HG03025 (cell line): ENCODE results near the gene HS6ST1.
"Not testable (repeated sequence)": the region's sequence is repeated elsewhere in the genome, so short reads cannot be mapped to it uniquely, and the experiment has no call there.

Experiments used
- ATAC-seq: cut with Tn5 transposase; IDR thresholded peaks from one replicate; pipeline ENCODE4 v1.9.1; 2021; ENCODE audit warnings: mild to moderate bottlenecking, moderate library complexity; ENCODE audit not compliant: unreplicated experiment, low FRiP score

Gene HS6ST1

DNA sequence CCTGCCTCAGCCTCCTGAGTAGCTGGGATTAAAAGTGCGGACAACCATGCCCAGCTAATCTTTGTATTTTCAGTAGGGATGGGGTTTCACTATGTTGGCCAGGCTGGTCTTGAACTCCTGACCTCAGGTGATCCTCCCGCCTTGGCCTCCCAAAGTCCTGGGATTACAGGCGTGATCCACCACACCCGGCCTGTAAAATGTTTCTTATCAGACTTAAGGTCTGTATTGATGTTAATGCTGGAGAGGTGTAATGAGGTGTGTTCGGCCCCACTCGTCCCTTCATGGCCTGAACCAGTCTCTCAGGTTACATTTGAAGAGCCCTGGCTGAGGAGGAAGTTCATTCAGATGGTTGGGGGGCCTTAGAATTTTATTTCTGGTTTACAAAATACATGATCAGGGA is 66.6 kb downstream of the HS6ST1 start:
- not testable (repeated sequence) for ATAC-seq

GRCh38 chr2:128250229-128251025 is 68.2 kb downstream of the HS6ST1 start:
- ATAC-seq: no peak

DNA sequence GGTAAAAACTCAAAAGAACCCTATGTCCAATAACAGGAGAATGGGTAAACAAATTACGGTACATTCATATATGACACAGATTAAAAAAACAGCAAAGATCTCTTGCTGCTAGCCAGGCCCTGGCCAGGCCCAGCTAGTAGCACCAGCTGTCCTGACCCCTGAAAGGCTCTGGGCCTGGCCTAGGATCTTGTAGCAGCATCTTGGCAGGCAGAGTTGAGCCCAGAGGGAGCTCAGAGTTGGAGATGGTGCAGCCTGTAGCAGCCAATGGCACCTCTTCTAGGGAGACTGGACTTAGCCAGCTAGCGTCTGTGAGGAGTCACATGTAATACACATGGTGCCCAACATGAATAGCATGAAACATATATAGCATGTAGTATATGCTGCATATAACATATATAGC is 69.1 kb downstream of the HS6ST1 start:
- ATAC-seq: no peak

- ATAC-seq: no peak
These were observed 72.9 kb downstream of the HS6ST1 start for GRCh38 chr2:128245813-128246212.

DNA sequence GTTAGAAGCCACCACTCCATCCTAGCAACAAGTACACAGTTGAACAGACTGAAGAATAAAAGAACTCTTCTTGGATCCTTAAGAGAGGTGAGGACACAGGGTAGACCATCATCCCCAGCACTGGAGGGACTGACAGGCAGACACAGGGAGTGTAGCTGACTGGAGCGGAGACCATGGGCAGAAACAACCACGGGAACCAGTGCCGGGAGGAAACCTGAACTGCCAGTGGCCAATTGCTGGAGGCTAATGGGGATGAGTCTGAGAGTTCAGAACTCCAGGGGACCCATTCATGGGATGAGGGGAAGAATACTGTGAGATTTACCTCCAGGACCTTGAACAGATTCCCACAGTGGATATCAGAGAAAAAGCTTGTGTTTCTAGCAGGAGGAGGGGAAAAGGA is 76.8 kb downstream of the HS6ST1 start:
- no peak for ATAC-seq

- no peak for ATAC-seq
These were observed 80.6 kb downstream of the HS6ST1 start for GRCh38 chr2:128237911-128238697.

DNA sequence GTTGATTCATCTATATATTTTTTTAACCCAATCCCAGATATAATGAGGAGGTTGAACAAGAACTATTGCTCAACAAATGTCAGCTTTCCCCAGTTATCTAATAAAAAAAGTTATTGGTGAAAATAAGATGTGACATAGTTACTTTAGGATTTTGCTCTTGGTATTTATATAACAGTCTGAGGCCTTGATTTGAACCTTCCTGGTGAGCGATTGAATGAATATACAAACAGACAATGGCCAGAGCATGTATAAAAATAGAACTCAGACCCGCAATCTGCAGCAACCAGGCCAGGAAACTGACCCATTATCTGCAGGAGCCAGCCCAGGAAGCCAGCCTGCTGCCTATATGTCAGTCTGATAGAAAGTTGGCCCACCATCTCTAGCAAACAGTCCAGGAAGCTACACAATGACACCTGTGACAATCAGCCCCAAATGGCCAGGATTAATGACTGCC is 81.6 kb downstream of the HS6ST1 start:
- no peak for ATAC-seq

GRCh38 chr2:128236491-128237035 is 82.1 kb downstream of the HS6ST1 start:
- ATAC-seq: no peak

DNA sequence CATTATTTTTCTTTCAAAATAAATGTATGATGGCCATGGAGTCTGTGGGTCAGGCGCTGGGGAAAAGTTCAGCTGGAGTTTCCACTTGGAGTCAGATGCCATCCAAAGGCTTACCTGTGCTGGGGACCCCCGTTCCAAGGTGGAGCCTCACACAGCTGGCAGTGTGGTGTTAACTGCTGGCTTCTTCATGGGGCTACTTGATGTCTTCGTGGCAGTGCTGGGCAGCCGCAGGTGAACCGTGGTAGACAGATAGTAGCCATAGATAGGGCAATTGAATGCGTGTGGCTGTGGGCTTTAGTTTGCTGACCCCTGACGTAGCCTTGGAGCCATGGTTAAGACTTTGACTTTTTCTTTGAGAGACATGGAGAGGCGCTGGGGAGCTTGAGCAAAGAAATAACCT is 83.1 kb downstream of the HS6ST1 start:
- no peak for ATAC-seq

GRCh38 chr2:128234613-128235012 is 84.1 kb downstream of the HS6ST1 start:
- ATAC-seq: no peak

DNA sequence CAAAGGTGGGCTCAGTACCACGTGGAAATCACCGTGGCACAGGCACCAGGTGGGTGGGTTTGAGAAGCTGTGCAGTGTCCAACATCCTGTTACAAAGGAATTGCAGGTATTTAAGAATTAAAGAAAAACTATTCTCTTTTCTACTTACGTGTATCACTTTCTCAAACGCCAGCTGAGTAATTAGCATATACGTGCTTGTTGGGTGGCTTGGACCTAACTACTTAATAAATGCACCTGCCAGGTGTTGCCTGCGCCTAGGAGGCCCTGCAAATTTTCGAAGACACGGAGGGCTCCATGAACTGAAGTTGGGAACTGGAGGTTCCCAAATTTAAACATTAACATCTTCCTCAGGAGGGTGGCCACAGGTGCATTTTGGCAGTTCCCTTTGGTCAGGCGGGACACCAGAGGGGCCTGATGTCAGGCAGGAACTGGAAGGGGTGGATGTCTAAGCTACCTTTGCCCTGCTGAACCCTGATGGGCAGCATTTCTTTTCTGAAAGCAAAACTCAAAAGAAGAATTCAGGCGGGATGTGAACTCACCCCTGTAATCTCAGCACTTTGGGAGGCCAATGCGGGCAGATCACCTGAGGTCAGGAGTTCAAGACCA is 84.8 kb downstream of the HS6ST1 start:
- ATAC-seq: no peak

- ATAC-seq: peak; percentile 93
These were observed 85.5 kb downstream of the HS6ST1 start for GRCh38 chr2:128232965-128233789.

GRCh38 chr2:128228894-128229293 is 89.8 kb downstream of the HS6ST1 start:
- no peak for ATAC-seq

DNA sequence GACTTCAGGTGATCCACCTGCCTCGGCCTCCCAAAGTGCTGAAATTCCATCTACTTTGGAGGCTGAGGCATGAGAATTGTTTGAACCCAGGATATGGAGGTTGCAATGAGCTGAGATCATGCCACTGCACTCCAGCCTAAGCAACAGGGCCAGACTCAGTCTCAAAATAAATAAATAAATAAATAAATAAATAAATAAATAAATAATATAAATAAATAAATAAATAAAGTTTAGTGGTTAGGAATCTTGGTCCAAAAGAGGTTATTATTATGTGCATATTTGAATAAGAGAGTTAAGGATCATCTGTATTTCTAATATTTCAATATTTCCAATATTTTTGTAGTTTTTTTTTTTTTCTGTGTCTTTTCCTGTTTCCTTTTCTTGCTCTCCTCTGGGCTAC is 90.8 kb downstream of the HS6ST1 start:
- ATAC-seq: no peak

GRCh38 chr2:128219891-128220290 is 98.8 kb downstream of the HS6ST1 start:
- no peak for ATAC-seq

GRCh38 chr2:128217671-128218070 is 101.0 kb downstream of the HS6ST1 start:
- ATAC-seq: no peak

GRCh38 chr2:128215897-128216642 is 102.6 kb downstream of the HS6ST1 start:
- ATAC-seq: no peak
